ENCODE measurements around the gene PEX14.

GRCh38 chr1:10504249-10504648 is 29.5 kb downstream of the PEX14 start:
- no peak for TF ChIP-seq CTCF (IDR thresholded peaks at IDR 0.05)
- no peak for TF ChIP-seq POLR2A (IDR thresholded peaks at IDR 0.05)
- TF ChIP-seq POLR2AphosphoS5 (IDR thresholded peaks at IDR 0.05), result no peak

All from gastroesophageal sphincter (tissue), 3 donors.